NCI-H510A treated with DMSO at 0.1 percent for 48 hours (cell line): Measurements from ENCODE around the gene AOPEP.
"Not testable (repeated sequence)": the region's sequence is repeated elsewhere in the genome, so short reads cannot be mapped to it uniquely, and the experiment has no call there.

Source experiments
- DNase-seq: peaks from one replicate; lab custom pipeline; 2025; lab: John Stamatoyannopoulos, UW

The AOPEP gene

DNA sequence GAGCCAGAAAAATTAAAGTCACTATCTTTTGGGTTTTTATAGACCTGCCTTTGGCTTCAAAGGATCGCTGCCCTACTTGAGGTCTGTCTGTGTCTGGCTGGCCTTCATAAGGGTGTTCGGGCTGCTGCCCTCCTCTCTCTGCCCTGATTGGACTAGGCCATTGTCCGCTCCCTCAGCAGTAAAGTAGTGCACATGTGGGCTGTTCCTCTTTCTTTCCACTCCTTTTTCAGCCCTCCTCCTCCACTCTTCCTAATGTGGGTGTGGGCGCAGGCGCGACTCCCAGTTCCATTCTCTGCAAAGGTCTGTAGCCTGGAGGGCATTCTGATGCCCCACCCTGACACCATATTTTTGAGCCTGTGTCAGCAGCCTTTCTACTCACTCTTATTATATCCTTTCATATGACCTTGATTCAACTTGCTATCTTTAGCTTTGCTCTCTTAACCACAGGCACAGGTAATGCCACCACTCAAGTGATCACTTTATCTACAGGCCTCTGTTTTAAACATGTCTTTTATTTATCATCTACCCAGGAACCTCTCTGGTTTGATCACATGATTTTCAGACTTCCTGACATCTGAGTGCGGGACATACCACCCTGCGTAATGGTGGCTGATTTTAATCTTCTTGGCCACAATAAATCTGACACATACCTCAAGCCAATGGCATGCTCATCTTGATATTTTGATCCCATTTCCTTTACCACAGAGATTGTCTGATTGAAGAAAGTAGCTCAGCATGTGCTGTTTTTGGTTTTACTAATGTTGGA, 144.5 kb downstream of the AOPEP start:
- no peak for DNase-seq

DNA sequence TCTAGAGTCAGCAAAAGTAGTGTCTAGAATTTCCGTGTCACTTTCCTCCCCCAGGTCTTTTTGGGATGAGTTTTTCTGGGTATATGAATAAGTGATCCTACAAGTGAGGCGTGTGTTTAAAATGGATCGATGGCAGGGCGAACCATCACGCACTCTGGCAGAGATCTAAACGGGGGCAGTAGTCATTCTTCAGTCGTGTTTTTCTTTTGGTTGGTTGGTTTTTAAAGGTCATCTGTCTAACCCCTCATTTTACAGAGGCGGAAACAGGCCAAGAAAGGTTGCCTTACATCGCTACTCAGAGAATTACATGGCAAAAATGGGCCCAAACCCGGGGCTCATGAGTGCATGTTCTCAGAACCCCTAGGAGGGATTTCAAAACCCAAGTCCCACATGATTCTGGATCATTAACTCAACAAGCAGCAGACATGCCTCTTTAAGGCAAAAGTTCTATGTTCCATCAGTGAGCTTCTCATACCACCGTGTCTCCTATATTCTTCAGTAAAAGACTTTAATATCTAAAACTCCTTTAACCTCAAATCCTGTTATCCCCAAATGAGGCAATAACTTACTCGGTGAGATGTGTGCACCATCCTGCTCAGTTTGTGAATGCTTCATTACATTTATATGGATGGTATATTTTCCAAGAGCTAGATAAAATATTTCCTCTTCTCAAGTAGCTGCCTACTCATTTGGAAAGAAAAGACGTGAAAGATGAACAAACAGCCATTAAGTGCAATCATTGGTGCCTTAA, 145.8 kb downstream of the AOPEP start:
- DNase-seq = no peak

DNA sequence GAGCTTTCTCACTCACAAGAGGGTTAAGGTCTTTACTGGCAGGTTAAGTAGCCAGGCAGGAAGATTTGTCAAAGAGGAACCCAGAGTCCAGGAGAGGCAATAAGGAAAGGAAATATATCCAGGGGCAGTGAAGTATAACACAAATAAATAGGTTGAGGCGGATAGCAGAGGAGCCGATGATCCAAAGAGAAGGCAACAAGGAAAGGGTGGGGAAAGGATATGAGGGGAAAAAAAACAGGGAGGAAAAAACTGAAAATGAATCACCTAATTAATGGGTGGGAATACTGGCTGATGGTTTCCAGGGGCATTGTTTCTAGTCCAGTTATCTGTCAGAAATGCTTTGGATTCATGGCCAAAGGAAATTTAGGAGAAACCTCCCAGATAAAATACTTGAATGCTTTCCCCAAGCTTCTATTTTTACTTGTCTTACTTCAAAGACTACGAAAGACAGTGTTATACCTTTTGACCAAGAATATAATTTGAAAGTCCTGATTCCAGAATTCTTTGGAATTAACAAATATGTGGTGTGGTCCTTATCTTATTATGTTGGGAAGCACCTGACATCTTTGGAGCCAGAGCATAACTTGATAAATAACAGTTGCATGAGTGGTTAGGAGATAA, 146.5 kb downstream of the AOPEP start:
- DNase-seq = peak; percentile 18

DNA sequence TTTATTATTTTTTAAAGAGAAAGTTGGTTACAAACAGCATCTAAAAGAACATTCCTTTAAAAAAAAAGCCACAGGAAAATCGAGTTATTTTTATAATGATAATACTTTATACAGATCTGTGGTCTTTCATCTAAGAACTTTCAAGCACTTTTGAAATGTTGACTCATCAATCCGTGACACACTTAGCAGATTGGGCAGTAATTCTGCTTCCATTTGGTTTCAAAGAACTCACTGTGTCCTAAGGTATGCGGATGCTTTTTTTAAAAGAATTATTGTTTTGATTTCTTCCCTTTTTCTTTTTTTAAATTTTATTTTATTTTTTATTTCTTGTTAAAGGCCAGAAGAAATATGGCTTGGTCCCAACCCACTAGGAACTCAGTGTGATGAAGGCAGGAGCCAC, 147.8 kb downstream of the AOPEP start:
- DNase-seq = peak; percentile 10

DNA sequence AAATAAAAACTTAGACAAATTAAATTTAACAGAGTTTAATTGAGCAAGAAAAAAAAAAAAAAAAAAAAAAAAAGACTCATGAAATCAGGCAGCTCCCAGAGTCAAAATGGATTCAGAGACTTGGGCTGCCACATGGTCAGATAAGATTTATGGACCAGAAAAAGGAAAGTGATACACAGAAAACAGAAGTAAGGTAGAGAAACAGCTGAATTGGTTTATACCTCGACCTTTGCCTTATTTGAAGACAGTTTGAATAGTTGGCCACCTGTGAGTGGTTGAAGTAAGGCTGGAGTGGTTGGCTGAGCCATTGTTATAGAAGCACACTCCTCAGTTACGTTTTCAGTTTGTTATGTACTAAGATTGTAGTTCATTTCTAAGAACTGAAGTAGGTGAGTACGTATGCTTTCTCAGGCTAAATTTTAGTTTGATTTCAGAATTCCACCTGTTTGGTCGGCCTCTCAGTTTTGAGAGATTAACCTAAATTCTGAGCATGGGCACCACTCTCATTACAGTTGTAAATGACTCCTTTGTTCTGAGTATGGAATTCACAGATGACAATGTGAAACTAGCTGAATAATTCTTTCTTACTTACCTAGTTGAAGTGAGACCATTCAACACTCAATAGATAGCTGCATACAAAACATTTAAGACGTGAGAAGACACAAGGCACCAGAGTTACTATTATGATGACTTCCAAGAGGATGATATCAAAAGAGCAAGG, 149.0 kb downstream of the AOPEP start:
- peak; percentile 32 for DNase-seq

DNA sequence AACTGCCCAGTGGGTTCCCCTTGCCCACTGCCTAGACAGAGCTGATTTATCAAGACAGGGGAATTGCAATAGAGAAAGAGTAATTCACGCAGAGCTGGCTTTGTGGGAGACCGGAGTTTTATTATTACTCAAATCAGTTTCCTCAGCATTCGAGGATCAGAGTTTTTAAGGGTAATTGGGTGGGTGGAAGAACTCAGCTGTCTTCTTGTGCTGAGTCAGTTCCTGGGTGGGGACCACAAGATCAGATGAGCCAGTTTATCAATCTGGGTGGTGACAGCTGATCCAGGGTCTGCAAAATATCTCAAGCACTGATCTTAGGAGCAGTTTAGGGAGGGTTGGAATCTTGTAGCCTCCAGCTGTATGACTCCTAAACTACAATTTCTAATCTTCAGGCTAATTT, 152.3 kb downstream of the AOPEP start:
- not testable (repeated sequence) for DNase-seq

DNA sequence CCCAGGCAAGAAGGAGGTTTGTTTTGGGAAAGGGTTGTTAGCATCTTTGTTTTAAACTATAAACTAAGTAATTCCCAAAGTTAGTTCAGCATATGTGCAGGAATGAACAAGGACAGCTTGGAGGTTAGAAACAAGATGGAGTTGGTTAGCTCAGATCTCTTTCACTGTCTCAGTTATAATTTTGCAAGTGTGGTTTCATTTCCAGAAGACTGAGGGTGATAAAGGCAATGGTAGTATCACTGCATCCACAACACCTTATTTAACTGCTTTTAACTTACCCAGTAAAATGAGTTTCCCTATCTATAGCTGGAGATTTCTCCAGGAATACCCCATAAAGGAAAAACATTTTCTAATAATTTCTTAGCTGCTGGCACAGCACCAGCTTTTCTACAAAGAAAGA, 152.7 kb downstream of the AOPEP start:
- DNase-seq = no peak

DNA sequence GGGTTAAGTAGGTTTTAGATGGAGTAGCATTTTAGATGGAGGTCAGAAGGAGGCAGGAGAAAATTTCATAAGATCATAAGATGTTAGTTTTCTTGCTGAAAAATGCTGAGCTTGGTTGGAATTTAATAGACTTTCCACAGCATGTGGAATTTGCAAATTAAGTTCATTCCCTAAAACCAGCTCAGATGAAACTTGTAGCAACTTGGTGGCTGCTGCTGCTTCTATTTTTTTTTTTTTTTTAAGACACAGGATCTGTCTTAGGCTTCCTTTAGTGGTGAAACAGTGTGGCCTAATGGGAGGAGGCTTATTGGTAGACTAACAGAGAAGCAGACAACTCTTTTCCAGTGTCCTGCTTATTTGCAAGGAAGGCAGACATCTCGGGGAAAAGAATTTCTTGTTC, 154.5 kb downstream of the AOPEP start:
- DNase-seq = no peak

DNA sequence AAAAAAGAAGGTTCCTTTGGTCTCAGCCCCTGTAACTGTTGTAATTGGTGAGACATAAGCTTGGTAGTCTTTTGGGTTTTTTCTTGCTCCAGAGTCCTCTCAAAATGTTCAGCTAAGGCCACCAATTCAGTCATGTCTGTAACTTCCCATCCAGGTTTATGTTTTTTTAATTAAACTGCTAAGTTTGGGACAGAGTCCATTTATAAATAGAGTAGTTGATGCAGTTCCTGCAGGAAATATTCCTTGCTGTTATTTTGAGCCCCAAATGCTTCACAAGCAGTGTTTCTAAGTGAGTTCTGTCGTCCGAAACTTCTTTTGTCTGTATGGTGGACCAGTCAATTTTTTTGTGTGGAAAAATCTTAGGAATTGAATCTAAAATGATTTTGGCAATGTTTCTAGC, 155.0 kb downstream of the AOPEP start:
- DNase-seq = no peak

DNA sequence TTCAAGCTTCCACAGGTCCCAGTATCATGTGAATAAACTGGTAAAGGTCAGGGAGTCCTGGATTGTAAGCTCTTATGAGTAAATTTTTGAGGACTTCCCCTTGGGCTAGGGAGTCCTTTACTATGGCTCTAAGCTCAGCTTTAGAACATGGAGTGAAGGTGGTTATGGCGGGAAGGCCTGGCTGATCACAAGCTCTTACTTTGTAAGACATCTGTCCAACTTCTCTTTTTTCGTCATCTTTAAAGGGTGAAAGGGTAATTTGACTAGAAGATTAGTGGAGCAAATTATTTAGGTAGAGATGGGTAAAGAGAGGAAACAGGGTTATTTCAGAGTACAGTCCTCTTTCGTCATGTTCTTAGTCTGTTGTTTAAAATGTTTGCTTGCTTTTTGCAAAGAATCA, 155.4 kb downstream of the AOPEP start:
- no peak for DNase-seq

DNA sequence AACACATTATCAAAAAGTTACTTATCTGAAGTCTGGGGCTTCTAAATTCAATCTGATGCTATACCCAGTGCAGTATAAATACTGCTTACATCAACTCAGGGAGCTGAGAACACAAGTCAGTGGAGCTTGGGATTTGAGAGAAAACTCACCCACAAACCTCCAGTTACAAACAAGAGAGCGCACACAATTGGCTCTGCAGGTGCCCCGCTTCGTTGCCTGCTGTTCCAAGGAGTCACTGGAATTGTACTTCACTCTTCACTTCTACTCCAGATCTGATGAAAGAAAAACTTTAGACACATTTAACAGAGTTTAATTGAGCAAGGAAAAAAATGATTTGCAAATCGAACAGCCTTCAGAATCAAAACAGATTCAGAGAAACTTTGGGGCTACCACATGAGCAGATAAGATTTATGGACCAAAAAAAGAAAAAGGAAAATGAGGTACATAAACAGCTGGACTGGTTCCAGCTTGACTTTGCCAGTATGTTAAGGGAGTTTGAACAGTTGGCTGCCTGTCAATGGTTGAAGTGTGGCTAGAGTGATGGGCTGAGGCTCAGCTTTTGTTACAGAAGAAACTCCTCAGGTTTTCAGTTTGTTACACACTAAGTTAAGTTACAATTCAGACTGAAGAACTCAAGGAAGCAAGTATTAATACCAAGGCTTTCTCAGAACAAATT, 156.6 kb downstream of the AOPEP start:
- DNase-seq = peak; percentile 54

DNA sequence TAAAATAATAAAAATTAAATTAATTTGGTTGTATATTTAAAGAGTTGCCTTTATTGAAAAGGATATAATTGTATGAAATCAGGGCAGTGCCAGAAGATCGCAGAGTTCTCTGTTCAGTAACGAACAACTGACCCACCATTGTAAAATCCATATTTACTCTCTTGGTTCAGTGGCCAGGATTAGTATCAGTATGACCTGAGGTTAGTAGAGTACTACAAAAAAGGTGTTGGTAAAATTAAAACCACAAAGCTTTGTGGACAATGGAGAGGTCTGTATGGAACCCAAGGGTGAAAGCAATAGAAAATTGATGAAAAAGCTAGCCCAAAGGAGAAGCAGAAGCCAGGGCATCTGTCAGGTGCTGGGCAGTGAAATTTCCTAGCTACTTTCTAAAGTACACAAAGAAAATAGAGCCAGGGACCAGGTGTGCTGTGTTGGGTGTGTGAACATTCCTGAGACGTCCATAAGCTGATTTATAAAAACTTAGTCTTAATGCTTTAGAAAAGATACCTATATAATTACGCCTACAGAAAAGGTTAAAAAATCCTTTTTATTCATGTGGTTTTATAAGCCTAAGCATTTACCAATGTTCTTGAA, 159.5 kb downstream of the AOPEP start:
- DNase-seq = no peak

DNA sequence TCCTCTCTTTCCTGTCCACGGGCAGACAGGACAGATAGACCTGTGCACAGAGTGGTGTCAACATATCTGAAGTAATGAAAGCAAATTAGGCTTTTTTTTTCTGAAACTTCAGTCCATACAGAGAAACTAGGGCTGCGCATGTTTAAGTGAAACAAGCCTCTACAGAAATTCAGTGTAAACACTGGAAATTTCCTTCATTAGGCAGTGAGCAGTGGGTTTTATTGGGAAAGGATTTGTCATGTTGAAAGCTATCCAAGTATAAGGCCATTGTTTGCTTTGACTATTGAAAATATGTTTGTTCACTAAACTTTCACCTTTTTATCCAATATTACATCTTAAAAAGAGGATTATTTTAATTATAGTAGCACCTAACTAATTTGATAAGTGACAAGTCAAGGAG, 161.2 kb downstream of the AOPEP start:
- no peak for DNase-seq

DNA sequence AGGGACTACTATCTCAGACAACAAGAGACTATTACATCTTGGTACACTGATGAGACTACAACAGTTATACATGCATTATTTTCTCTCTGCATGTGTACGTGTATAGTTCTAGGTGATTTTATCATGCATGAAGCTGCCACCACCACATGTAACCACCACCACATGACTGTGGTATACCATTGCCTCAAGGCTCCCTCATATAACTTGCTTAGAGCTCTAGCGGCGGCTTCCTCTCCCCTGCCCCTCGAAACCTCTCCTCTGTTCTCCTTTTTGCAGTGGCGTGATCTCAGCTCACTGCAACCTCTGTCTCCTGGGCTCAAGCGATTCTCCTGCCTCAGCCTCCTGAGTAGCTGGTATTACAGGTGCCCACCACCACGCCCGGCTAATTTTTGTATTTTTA, 162.3 kb downstream of the AOPEP start:
- no peak for DNase-seq

DNA sequence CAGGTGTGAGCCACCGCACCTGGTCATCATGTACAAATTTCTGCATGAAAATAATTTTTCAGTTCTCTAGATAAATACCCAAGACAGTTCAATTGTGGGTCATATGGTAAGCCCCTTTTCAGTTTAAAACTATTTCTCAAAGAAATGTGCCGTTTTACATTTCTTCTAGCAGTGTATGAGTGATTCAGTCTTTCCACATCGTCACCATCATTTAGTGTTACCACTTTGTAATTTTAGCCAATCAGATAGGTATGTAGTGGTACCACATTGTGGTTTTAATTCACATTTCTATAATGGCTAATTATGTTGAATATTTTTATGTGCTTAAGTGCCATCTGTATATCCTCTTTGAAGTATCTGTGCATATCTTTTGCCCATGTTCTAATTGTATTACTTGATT, 163.1 kb downstream of the AOPEP start:
- DNase-seq = no peak

DNA sequence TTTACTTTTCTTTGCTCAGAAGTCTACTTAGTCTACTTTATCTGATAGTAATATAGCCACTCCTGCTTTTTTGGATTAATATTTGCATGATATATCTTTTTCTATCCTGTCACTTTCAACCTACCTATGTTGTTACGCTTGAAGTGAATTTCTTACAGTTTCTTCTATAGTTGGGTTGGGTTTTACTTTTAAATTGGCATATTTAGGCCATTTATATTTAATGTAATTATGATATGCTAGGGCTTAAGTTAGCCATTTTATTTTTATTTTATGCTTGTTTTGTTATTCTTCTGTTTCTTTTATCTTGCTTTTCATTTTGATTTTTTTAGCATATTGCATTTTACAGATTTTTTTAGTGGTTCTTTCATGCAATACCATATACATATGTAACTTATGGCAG, 164.7 kb downstream of the AOPEP start:
- DNase-seq = no peak

DNA sequence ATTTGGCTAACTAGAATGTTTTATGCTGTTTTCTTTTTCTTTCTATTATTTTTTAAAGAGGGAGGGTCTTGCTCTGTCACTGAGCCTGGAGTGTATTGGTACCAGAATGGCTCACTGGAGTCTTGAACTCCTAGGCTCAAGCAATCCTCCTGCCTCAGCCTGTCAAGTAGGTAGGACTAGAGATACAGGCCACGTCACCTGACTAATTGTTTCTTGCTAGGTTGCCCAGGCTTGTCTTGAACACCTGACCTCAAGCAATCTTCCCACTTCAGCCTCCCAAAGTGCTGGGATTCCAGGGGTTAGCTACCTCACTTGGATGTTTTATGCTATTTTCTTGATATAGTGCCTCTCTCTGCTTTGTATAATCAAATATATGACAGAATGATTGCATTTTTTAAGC, 166.2 kb downstream of the AOPEP start:
- no peak for DNase-seq

DNA sequence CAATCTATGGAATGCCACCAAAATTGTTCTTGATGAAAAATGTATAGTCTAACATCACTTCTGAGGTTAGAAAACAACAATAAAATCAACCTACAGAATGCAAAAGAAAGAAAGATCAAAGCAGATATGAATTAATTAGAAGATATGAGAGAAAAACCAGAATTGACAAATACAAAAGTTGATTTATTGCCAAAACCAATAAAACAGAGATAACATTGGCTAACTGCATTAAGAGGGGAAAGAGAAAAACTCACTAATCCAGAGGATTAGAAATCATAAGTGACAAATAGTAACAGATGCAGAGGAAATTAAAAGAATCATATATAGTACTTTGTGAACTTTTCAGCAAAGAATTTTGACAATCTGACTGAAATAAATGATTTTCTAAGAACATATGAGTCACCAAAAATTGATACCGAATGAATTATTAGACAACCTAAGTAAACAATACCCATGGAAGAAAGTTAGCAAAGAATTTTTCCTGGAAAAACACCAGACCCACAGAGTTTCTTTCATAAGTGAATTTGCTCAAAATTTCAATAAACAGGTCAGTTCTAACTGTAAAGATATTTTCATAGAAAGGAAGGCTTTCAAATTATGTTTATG, 167.7 kb downstream of the AOPEP start:
- no peak for DNase-seq

DNA sequence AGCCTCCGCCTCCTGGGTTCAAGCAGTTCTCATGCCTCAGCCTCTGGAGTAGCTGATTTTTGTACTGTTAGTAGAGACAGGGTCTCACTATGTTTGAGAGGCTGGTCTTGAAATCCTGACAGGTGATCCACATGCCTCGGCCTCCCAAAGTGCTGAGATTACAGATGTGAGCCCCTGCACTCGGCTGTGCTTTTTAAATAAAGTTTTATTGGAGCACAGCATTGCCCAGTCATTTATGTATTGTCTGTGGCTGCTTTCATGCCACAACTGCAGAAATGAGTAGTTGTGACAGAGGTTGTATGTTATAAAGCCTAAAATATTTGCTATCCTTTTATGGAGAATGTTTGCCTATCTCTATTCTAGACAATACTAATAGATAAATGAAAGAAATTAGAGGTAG, 169.2 kb downstream of the AOPEP start:
- no peak for DNase-seq

DNA sequence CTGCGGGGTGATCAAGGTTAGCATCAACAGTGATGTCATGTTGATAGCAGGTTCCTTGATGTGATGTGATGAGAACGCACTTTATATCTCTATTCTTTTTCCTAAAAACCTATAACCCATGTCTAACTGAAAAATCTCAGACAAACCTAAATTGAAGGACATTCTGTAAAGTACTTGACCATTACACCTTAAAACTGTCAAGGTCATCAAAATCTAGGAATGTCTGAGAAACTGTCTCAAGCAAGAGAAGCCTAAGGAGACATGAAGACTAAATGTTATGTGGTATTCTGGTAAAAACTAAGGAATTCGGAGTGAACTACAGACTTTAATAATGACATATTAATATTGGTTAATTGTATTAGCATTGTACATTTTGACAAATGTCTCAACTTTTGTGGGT, 170.0 kb downstream of the AOPEP start:
- DNase-seq = no peak
